Activated naive CD4-positive, alpha-beta T cell treated with anti-CD3 and anti-CD28 coated beads, Interleukin-2, amount 10 ng/mL, durations not matched to agents 7 days and 5 days (primary cell): ENCODE measurements around the gene POLE.
"Not testable (repeated sequence)": the region's sequence is repeated elsewhere in the genome, so short reads cannot be mapped to it uniquely, and the experiment has no call there.

Experiments
- CTCF ChIA-PET: fragments of 350-600 bp; sonication (Branson Sonifier 250); formaldehyde crosslinking; loops from one replicate; lab custom pipeline; 2021; ENCODE audit warnings: antibody characterized with exemption; lab: Charles Lee
- DNase-seq: peaks from one replicate; pipeline ENCODE4 v3.0.0-alpha.2; 2020
- H3K27ac Mint-ChIP-seq: one replicate; pipeline ENCODE4 v1.8.0; 2021; ENCODE audit warnings: mild to moderate bottlenecking, moderate library complexity, mixed read lengths
- H3K27me3 Mint-ChIP-seq: one replicate; pipeline ENCODE4 v1.8.0; 2021; ENCODE audit warnings: mild to moderate bottlenecking, mixed read lengths
- H3K36me3 Mint-ChIP-seq: one replicate; pipeline ENCODE4 v1.8.0; 2021; ENCODE audit warnings: mixed read lengths
- H3K4me1 Mint-ChIP-seq: one replicate; pipeline ENCODE4 v1.8.0; 2021; ENCODE audit warnings: mixed read lengths
- H3K4me3 Mint-ChIP-seq: one replicate; pipeline ENCODE4 v1.8.0; 2021; ENCODE audit warnings: mild to moderate bottlenecking, moderate library complexity, mixed read lengths
- H3K9me3 Mint-ChIP-seq: one replicate; pipeline ENCODE4 v1.8.0; 2021; ENCODE audit warnings: mixed read lengths

POLE gene

DNA sequence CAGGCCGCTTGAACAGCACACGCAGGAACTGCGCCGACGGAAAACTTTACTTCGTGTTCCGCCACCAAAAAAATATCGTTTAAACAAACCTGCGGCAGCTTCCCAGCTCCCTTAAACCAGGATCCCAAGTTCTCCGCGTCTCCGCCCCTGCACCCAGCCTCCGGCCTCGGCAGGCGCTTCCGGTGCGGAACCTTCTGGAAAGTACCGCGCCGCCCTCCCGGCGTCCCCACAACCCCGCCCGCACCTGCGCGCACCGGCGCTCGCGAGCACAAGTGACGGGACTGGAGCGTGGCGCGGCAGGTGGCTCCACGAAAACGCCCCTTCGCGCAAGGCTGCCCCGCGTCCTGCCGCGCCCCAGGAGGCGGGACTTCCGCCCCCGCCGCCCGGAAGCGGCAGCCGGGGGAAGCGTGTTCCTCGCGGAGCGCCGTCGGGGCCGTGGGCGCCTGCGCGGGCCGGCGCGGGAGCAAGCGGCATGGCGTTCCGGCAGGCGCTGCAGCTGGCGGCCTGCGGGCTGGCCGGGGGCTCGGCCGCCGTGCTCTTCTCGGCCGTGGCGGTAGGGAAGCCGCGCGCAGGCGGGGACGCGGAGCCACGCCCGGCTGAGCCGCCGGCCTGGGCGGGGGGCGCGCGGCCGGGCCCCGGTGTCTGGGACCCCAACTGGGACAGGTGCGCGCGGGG, 23.4 kb upstream of the POLE start, which contains the start of gene PGAM5:
Gene PGAM5 (plus strand): TSS at position 438 of the 675 bp plus-strand sequence. CDS start 35 bp downstream, at position 473.
- Mint-ChIP-seq H3K27me3 (no peaks in the 10 kb centered on the region), H3K4me3 (peak within 1 kb of the TSS; percentile 90), H3K9me3 (no peaks in the 10 kb centered on the region), H3K27ac (peak within 1 kb of the TSS; percentile 89), H3K4me1 (peaks cover 28% of the 10 kb centered on the region), H3K36me3 (peaks cover 24% of the 10 kb centered on the region)
- DNase-seq: peak; percentile 94
- CTCF ChIA-PET: no interaction called here

DNA sequence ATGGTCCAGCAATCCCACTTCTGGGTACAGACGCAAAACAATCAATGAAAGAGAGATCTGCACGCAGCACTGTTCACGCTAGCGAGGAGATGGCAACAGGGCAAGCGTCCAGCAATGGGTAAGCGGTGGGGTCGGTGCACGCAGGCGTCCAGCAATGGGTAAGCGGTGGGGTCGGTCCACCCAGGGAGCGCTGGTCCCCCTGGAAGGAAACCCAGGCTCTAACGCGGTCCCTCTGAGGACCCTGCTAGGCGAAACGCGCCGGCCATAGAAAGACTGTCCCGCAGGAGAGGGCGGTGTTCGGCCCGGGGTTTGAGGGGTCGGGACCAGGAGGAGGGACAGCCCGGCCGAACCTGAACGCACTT, 22.9 kb upstream of the POLE start:
- Mint-ChIP-seq H3K27ac (peak overlapping the region; percentile 89), H3K4me3 (peak overlapping the region; percentile 90), H3K27me3 (no peaks in the 10 kb centered on the region), H3K36me3 (peaks cover 26% of the 10 kb centered on the region), H3K4me1 (peaks cover 28% of the 10 kb centered on the region), H3K9me3 (no peaks in the 10 kb centered on the region)
- DNase-seq: no peak
- CTCF ChIA-PET: no interaction called here

DNA sequence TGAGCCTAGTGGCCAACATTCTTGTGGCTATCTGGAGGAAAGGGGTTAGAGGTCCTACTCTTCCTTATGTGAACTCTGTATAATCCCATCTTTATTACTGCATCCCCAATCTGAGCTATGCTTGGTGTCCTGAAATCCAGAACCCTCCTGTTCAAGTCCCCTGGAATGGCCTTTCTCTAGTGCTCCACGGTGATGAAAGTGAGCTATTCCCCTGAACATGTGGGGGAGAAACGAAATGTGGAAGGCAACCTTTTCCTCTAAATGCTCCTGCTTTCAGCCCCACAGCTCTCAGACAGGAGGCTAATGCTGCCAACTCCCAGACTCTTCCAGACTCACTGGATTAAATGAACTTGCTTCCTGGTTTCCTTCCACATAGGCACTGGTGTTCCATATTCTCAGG, 21.0 kb upstream of the POLE start:
- Mint-ChIP-seq H3K36me3 (peaks cover 34% of the 10 kb centered on the region), H3K27ac (peak overlapping the region; percentile 12), H3K9me3 (no peaks in the 10 kb centered on the region), H3K4me3 (no peak overlapping the region), H3K27me3 (no peaks in the 10 kb centered on the region), H3K4me1 (peaks cover 24% of the 10 kb centered on the region)
- CTCF ChIA-PET: no interaction called here
- no peak for DNase-seq

DNA sequence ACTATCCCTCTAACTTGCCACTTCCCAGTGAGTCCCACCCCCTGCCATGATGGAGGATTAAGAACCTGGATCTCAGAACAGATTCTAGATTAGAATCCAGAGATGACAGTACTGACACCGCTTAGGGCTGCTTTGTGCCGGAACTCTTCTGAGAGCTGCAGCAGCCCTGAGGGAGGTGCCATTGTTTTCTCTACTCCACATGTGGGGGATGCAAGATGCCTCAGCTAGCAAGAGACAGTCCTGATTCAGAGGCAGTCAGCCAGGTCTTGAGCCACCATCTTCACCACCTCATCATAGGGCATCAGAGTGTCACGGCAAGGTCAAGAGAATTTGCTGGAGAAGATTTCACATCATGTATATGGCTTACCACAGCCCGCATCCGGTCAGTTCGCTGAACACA, 20.1 kb upstream of the POLE start:
- H3K36me3 Mint-ChIP-seq: peaks cover 35% of the 10 kb centered on the region
- DNase-seq: no peak
- H3K27me3 Mint-ChIP-seq: no peaks in the 10 kb centered on the region
- CTCF ChIA-PET: no interaction called here
- no peak overlapping the region for H3K27ac Mint-ChIP-seq
- H3K4me3 Mint-ChIP-seq: no peak overlapping the region
- peaks cover 16% of the 10 kb centered on the region for H3K4me1 Mint-ChIP-seq
- no peaks in the 10 kb centered on the region for H3K9me3 Mint-ChIP-seq

DNA sequence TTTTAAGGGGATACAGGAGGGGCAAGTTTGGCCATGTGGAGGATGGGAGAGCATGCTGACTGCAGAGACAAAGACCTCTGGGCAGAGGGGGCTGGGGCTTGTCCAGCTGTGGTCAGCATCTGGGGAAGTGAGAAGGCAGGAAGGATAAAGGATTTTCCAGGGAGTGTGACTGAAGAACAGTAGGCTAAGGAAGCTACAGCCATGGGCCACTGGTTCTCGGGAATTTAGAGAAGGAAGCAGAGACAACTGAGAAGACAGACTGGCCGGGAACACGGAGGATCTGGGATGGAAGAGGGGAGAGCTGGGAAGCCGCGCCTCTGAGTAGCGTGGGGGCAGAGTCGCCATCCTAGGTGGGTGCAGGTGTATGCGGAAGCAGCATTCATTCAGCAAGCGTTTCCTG, 16.5 kb upstream of the POLE start:
- Mint-ChIP-seq H3K27me3 (no peaks in the 10 kb centered on the region), H3K4me1 (peaks cover 3% of the 10 kb centered on the region), H3K4me3 (no peak overlapping the region), H3K27ac (no peak overlapping the region), H3K9me3 (no peaks in the 10 kb centered on the region), H3K36me3 (peaks cover 54% of the 10 kb centered on the region)
- DNase-seq: no peak
- CTCF ChIA-PET: no interaction called here

DNA sequence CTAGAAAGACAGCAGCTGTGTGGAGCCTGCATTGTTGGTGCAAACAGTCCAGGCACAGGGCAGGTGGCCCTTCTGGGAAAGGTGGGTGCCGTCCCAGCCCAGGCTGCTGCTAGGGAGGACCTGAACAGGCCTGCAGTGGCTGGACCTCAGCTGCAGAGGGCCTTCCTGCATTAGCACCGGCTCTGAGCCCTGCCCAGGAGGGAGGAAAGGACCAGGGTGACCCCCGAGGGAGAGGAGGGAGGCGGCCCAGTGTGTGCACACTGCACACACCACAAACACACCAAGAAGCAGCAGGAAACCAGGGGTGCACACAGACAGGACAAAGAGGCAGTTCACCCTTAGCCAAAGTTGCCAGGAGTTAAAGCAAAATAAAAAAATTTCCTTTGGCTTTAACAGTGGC, 15.5 kb upstream of the POLE start:
- Mint-ChIP-seq H3K27me3 (no peaks in the 10 kb centered on the region), H3K27ac (peak overlapping the region; percentile 2), H3K36me3 (peaks cover 53% of the 10 kb centered on the region), H3K9me3 (no peaks in the 10 kb centered on the region), H3K4me3 (no peak overlapping the region), H3K4me1 (peaks cover 3% of the 10 kb centered on the region)
- CTCF ChIA-PET: no interaction called here
- no peak for DNase-seq

DNA sequence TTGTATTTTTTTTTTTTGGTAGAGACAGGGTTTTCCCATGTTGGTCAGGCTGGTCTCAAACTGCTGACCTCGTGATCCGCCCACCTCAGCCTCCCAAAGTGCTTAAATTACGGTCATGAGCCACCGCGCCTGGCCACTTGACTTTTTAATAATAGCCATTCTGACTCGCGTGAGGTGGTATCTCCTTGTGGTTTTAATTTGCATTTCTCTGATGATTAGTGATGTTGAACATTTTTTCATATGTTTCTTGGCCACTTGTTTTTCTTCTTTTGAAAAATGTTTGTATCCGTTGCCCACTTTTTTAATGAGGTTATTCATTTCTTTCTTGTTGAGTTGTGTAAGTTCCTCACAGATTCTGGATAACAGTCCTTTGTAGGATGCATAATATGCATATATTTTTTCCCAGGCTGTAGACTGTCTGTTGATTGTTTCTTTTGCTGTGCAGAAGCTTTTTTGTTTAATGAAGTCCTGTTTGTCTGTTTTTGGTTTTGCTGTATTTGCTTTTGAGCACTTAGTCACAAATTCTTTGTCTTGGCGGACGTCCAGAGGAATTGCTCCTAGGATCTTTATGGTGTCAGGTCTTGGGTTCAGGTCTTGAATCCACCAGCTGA, 13.2 kb upstream of the POLE start:
- Mint-ChIP-seq H3K9me3 (no peaks in the 10 kb centered on the region), H3K27me3 (no peaks in the 10 kb centered on the region), H3K4me3 (no peak overlapping the region), H3K27ac (no peak overlapping the region), H3K36me3 (peaks cover 56% of the 10 kb centered on the region), H3K4me1 (no peaks in the 10 kb centered on the region)
- no peak for DNase-seq
- CTCF ChIA-PET: no interaction called here

DNA sequence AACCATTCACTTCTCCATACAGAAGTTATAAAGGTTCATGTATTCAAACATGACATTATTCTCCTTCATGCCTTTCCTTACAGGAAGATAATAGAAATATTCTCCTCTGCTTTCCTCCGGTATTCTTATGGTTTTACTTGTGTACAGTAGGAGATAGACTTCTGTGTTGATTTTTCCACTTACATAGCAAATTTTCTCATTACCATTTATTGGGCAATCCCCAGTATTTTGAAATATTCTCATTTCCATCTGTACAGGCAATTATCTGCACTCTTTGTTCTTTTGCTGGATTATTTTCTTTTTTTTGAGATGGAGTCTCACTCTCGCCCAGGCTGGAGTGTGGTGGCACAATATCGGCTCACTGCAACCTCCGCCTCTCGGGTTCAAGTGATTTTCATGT, 11.2 kb upstream of the POLE start:
- peaks cover 44% of the 10 kb centered on the region for H3K36me3 Mint-ChIP-seq
- CTCF ChIA-PET: no interaction called here
- H3K4me1 Mint-ChIP-seq: no peaks in the 10 kb centered on the region
- H3K9me3 Mint-ChIP-seq: no peaks in the 10 kb centered on the region
- DNase-seq: no peak
- no peaks in the 10 kb centered on the region for H3K27me3 Mint-ChIP-seq
- no peak overlapping the region for H3K27ac Mint-ChIP-seq
- H3K4me3 Mint-ChIP-seq: no peak overlapping the region

DNA sequence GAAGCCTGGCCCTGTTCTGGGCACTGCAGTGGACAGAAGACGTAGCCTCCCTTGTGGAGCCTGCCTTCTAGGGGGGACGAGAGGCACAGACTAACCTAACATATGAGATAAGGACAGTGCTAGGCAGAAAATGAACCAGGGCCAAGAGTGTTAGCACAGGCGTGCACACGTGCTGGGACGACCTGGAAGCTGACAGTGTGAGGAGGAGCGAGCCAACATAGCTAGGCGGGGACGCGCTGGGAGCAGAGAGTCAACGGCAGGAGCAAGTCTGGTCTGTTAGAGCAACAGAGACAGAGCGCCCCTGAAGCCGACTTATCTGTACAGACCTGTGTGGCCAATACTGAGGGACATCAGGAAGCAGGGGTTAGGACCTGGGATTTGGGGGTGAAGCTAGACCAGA, 8.3 kb upstream of the POLE start:
- CTCF ChIA-PET: no interaction called here
- H3K27ac Mint-ChIP-seq: no peak overlapping the region
- H3K9me3 Mint-ChIP-seq: no peaks in the 10 kb centered on the region
- H3K4me3 Mint-ChIP-seq: no peak overlapping the region
- H3K4me1 Mint-ChIP-seq: no peaks in the 10 kb centered on the region
- H3K27me3 Mint-ChIP-seq: no peaks in the 10 kb centered on the region
- peaks cover 41% of the 10 kb centered on the region for H3K36me3 Mint-ChIP-seq
- DNase-seq: no peak

DNA sequence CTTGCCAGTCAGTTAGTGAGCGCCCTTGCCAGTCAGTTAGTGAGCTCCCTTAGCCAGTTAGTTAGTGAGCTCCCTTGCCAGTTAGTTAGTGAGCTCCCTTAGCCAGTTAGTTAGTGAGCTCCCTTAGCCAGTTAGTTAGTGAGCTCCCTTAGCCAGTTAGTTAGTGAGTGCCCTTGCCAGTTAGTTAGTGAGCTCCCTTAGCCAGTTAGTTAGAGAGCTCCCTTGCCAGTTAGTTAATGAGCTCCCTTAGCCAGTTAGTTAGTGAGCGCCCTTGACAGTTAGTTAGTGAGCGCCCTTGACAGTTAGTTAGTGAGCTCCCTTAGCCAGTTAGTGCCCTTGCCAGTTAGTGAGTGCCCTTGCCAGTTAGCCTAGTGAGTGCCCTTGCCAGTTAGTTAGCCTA, 7.7 kb upstream of the POLE start:
- H3K27me3 Mint-ChIP-seq, DNase-seq, H3K27ac Mint-ChIP-seq, H3K4me3 Mint-ChIP-seq, CTCF ChIA-PET, H3K9me3 Mint-ChIP-seq, H3K4me1 Mint-ChIP-seq: not testable (repeated sequence)
- peaks cover 40% of the 10 kb centered on the region for H3K36me3 Mint-ChIP-seq

DNA sequence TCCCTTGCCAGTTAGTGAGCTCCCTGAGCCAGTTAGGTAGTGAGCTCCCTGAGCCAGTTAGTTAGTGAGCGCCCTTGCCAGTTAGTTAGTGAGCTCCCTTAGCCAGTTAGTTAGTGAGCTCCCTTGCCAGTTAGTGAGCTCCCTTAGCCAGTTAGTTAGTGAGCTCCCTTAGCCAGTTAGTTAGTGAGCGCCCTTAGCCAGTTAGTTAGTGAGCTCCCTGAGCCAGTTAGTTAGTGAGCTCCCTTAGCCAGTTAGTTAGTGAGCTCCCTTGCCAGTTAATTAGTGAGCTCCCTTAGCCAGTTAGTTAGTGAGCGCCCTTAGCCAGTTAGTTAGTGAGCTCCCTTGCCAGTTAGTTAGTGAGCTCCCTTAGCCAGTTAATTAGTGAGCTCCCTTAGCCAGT, 4.9 kb upstream of the POLE start:
- H3K4me1 Mint-ChIP-seq: not testable (repeated sequence)

DNA sequence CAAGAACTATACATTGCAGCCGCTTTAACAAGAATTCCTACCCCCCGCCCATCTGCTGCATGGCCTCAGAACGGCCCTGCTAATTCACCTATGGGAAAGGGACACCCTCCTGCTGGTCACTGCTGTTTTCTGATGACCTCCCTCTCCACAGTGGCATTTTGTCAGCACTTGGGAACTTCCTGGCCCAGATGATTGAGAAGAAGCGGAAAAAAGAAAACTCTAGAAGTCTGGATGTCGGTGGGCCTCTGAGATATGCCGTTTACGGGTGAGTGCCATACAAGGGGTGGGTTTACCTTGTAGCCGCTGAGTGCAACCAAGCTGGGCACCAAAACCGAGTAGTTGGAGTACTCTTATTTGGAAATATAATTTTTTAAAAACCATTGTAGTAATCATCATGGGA, 3.0 kb upstream of the POLE start:
- CTCF ChIA-PET: no interaction called here
- Mint-ChIP-seq H3K36me3 (peaks cover 23% of the 10 kb centered on the region), H3K4me1 (peaks cover 21% of the 10 kb centered on the region), H3K27me3 (no peaks in the 10 kb centered on the region), H3K4me3 (peak overlapping the region; percentile 2), H3K27ac (no peak overlapping the region), H3K9me3 (no peaks in the 10 kb centered on the region)
- no peak for DNase-seq

More for the DNA sequence above, 4.9 kb upstream of the POLE start:
- not testable (repeated sequence) for H3K27ac Mint-ChIP-seq, DNase-seq, H3K4me3 Mint-ChIP-seq, H3K27me3 Mint-ChIP-seq, H3K9me3 Mint-ChIP-seq
- H3K36me3 Mint-ChIP-seq: peaks cover 21% of the 10 kb centered on the region
- CTCF ChIA-PET: interaction anchor here (0.6 kb wide), 1 partner anchor 381 kb away, joined by 3 read pairs; no protein-coding TSS in a partner anchor

DNA sequence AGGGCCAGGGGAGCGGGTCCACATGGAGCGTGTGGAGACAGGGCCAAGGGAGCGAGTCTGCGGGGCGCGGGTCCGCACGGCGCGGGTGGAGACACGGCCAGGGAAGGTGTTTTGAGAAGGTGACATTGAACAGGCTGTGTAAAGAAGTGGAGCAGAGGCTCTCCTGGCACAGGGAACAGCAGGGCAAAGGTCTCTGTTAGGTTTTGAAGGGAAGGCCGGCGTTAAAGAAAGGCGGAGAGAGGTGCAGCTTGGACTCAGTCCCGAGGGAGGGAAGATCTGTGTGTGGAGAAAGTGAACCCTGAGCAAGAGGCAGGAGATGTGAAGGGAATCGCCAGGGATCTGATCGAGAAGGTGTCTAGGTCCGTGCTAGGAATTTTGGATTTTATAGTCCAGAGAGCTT, 2.1 kb upstream of the POLE start:
- Mint-ChIP-seq H3K9me3 (no peaks in the 10 kb centered on the region), H3K27ac (no peak overlapping the region), H3K4me3 (peak overlapping the region; percentile 56), H3K4me1 (peaks cover 24% of the 10 kb centered on the region), H3K27me3 (no peaks in the 10 kb centered on the region), H3K36me3 (peaks cover 24% of the 10 kb centered on the region)
- CTCF ChIA-PET: no interaction called here
- DNase-seq: no peak

DNA sequence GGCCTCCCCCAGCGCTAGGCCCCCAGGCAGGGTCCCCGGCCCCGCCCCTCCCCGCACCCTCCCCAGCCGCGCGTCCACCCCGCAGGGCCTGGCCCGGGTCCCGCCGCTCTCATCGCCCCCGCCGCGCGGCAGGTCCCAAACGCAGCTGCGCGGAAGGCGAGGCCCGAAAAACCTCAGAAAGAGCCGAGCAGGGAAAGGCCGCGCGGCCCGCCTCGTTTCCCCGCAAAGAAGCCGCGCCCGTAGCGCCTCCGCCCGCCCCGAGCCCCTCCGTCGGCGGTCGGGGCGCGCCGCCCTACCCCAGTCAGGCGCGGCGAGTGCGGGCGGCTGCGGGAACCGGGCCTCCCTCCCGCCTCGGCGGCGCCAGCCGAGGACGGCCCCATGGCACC, 324 bp downstream of the POLE start:
- no peak for DNase-seq
- CTCF ChIA-PET: no interaction called here
- H3K27ac Mint-ChIP-seq: peak overlapping the region; percentile 72
- H3K27me3 Mint-ChIP-seq: no peaks in the 10 kb centered on the region
- H3K9me3 Mint-ChIP-seq: no peaks in the 10 kb centered on the region
- peaks cover 31% of the 10 kb centered on the region for H3K36me3 Mint-ChIP-seq
- H3K4me1 Mint-ChIP-seq: peaks cover 30% of the 10 kb centered on the region
- peak overlapping the region; percentile 85 for H3K4me3 Mint-ChIP-seq

DNA sequence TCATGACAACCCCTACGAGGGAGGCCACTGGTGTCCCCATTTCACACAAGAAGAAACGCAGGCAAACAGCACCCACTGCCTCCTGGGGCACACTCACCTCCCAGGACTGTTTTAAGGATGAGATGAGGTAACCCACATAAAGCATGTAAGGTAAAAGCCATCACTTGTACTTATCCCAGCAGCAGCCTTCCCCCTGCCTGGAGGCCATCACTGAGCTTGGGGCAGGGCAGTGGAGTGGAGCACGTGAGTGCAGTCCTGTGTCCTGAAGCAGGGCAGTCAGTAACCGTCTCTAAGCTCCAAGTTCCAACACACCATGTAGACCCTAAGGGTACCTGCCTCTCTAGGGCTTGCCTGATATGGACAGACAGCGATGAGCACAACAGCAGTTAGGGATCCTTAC, 1.7 kb downstream of the POLE start:
- Mint-ChIP-seq H3K4me1 (peaks cover 30% of the 10 kb centered on the region), H3K9me3 (no peaks in the 10 kb centered on the region), H3K4me3 (peak overlapping the region; percentile 85), H3K27me3 (no peaks in the 10 kb centered on the region), H3K36me3 (peaks cover 33% of the 10 kb centered on the region), H3K27ac (peak overlapping the region; percentile 60)
- DNase-seq: no peak
- CTCF ChIA-PET: interaction anchor here (0.6 kb wide), 2 partner anchors 130 to 237 kb away, joined by 3 read pairs; no protein-coding TSS in a partner anchor
